GM23338 (cell line): ENCODE results near the gene PPP1CC. TPM values are rescaled to one million over a fixed set of nuclear protein-coding genes. Genes with fewer than 3 reads are reported as not detected.

Experiments used
- CREB1 ChIP-seq: fragments of 250-450 bp; sonication (Bioruptor Pico); IDR thresholded peaks from 2 replicates; pipeline ENCODE4 v1.5.0; 2020; ENCODE audit warnings: low read depth, mild to moderate bottlenecking, moderate library complexity
- EZH2phosphoT487 ChIP-seq: fragments of 200-600 bp; sonication (generic); IDR thresholded peaks from one replicate; pipeline ENCODE4 v1.8.1; 2018; ENCODE audit warnings: antibody characterized with exemption; ENCODE audit not compliant: unreplicated experiment
- JUNB ChIP-seq: IDR thresholded peaks from one replicate; pipeline ENCODE4 v1.6.1; 2016; ENCODE audit warnings: antibody characterized with exemption; ENCODE audit not compliant: unreplicated experiment
- NANOG ChIP-seq: IDR thresholded peaks from 2 replicates; pipeline ENCODE4 v1.6.1; 2016; ENCODE audit warnings: antibody characterized with exemption, borderline replicate concordance
- POLR2AphosphoS5 ChIP-seq: IDR thresholded peaks from 2 replicates; pipeline ENCODE4 v1.6.1; 2016; ENCODE audit warnings: antibody characterized with exemption, low read depth
- ZNF114 ChIP-seq: fragments of 250-450 bp; sonication (Bioruptor Pico); IDR thresholded peaks from 2 replicates; pipeline ENCODE4 v1.5.0; 2020; ENCODE audit warnings: mild to moderate bottlenecking, moderate library complexity
- polyA plus RNA-seq: library from polyadenylated mRNA; unstranded; fragments of >200 nt; fragmentation: Nextera tagmentation; extraction: Ambion mirVana; gene quantifications from 2 replicates; pipeline ENCODE4 v1.2.1, GENCODE V29; 2016
- total RNA-seq: library from RNA; depleted of rRNA; stranded (reverse); fragments of >200 nt; shearing (Covaris generic); gene quantifications from 2 replicates; pipeline ENCODE4 v1.2.3, GENCODE V29; 2014
- TF ChIP-seq, protein P1 (sequence below): fragments of 250-450 bp; sonication (Bioruptor Pico); IDR thresholded peaks from 2 replicates; pipeline ENCODE4 v1.5.0; 2020; ENCODE audit warnings: mild to moderate bottlenecking, moderate library complexity
- TF ChIP-seq, protein P2 (sequence below): IDR thresholded peaks from 2 replicates; pipeline ENCODE4 v1.6.1; 2016; ENCODE audit warnings: antibody characterized with exemption
- TF ChIP-seq, protein P3 (sequence below), 2 experiments: fragments of 200-600 bp in 1 of 2; sonication (generic) in 1 of 2; conservative IDR thresholded peaks; 2 replicates each; pipeline versions ENCODE4 v1.5.1 to v1.6.1; 2016 to 2017; ENCODE audit warnings: antibody characterized with exemption in 2 of 2, low read depth in 2 of 2, mild to moderate bottlenecking in 2 of 2, moderate library complexity in 1 of 2

The PPP1CC gene
- total and polyA plus RNA-seq, 2 experiments from 2014 or later, result 276 to 501 TPM

DNA sequence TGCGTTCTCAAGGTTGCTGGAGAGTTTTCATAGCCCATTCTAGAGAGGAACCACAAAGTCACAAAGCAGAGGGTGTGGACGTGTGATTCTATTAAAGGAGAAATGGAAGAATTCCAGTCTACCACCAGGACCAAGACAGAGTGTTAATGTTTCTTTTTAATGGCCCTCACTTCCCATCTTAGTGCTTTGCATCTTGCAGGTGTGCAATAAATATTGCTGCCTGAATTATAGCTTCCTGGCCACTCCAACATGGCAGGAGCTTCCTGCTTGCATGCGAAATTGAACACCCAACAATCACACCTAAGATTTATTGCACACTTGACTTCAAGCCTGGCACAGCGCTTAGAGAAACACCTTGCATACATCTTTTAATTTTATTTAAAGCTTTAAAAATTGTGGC lies 22.4 kb upstream of the PPP1CC start (continued):
- TF ChIP-seq, protein P1, sequence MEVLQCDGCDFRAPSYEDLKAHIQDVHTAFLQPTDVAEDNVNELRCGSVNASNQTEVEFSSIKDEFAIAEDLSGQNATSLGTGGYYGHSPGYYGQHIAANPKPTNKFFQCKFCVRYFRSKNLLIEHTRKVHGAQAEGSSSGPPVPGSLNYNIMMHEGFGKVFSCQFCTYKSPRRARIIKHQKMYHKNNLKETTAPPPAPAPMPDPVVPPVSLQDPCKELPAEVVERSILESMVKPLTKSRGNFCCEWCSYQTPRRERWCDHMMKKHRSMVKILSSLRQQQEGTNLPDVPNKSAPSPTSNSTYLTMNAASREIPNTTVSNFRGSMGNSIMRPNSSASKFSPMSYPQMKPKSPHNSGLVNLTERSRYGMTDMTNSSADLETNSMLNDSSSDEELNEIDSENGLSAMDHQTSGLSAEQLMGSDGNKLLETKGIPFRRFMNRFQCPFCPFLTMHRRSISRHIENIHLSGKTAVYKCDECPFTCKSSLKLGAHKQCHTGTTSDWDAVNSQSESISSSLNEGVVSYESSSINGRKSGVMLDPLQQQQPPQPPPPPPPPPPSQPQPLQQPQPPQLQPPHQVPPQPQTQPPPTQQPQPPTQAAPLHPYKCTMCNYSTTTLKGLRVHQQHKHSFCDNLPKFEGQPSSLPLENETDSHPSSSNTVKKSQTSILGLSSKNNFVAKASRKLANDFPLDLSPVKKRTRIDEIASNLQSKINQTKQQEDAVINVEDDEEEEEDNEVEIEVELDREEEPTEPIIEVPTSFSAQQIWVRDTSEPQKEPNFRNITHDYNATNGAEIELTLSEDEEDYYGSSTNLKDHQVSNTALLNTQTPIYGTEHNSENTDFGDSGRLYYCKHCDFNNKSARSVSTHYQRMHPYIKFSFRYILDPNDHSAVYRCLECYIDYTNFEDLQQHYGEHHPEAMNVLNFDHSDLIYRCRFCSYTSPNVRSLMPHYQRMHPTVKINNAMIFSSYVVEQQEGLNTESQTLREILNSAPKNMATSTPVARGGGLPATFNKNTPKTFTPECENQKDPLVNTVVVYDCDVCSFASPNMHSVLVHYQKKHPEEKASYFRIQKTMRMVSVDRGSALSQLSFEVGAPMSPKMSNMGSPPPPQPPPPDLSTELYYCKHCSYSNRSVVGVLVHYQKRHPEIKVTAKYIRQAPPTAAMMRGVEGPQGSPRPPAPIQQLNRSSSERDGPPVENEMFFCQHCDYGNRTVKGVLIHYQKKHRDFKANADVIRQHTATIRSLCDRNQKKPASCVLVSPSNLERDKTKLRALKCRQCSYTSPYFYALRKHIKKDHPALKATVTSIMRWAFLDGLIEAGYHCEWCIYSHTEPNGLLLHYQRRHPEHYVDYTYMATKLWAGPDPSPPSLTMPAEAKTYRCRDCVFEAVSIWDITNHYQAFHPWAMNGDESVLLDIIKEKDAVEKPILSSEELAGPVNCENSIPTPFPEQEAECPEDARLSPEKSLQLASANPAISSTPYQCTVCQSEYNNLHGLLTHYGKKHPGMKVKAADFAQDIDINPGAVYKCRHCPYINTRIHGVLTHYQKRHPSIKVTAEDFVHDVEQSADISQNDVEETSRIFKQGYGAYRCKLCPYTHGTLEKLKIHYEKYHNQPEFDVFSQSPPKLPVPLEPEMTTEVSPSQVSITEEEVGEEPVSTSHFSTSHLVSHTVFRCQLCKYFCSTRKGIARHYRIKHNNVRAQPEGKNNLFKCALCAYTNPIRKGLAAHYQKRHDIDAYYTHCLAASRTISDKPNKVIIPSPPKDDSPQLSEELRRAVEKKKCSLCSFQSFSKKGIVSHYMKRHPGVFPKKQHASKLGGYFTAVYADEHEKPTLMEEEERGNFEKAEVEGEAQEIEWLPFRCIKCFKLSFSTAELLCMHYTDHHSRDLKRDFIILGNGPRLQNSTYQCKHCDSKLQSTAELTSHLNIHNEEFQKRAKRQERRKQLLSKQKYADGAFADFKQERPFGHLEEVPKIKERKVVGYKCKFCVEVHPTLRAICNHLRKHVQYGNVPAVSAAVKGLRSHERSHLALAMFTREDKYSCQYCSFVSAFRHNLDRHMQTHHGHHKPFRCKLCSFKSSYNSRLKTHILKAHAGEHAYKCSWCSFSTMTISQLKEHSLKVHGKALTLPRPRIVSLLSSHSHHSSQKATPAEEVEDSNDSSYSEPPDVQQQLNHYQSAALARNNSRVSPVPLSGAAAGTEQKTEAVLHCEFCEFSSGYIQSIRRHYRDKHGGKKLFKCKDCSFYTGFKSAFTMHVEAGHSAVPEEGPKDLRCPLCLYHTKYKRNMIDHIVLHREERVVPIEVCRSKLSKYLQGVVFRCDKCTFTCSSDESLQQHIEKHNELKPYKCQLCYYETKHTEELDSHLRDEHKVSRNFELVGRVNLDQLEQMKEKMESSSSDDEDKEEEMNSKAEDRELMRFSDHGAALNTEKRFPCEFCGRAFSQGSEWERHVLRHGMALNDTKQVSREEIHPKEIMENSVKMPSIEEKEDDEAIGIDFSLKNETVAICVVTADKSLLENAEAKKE (CRISPR knock-in tag), result no peak
- TF ChIP-seq, protein P2, sequence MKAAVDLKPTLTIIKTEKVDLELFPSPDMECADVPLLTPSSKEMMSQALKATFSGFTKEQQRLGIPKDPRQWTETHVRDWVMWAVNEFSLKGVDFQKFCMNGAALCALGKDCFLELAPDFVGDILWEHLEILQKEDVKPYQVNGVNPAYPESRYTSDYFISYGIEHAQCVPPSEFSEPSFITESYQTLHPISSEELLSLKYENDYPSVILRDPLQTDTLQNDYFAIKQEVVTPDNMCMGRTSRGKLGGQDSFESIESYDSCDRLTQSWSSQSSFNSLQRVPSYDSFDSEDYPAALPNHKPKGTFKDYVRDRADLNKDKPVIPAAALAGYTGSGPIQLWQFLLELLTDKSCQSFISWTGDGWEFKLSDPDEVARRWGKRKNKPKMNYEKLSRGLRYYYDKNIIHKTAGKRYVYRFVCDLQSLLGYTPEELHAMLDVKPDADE, result no peak
- TF ChIP-seq, protein P3, sequence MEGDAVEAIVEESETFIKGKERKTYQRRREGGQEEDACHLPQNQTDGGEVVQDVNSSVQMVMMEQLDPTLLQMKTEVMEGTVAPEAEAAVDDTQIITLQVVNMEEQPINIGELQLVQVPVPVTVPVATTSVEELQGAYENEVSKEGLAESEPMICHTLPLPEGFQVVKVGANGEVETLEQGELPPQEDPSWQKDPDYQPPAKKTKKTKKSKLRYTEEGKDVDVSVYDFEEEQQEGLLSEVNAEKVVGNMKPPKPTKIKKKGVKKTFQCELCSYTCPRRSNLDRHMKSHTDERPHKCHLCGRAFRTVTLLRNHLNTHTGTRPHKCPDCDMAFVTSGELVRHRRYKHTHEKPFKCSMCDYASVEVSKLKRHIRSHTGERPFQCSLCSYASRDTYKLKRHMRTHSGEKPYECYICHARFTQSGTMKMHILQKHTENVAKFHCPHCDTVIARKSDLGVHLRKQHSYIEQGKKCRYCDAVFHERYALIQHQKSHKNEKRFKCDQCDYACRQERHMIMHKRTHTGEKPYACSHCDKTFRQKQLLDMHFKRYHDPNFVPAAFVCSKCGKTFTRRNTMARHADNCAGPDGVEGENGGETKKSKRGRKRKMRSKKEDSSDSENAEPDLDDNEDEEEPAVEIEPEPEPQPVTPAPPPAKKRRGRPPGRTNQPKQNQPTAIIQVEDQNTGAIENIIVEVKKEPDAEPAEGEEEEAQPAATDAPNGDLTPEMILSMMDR (conservative IDR thresholded peaks at IDR 0.05; ENCODE audit: low read depth in 2 of 2), result no peak
- TF ChIP-seq ZNF114 (CRISPR knock-in tag) (no peak), NANOG (no peak), POLR2AphosphoS5 (no peak), EZH2phosphoT487 (no peak), JUNB (no peak), CREB1 (no peak)
